ENCODE measurements around the gene RPN2.

GRCh38 chr20:37209193-37209592 lies 30.1 kb downstream of the RPN2 start:
- TF ChIP-seq, protein P1, sequence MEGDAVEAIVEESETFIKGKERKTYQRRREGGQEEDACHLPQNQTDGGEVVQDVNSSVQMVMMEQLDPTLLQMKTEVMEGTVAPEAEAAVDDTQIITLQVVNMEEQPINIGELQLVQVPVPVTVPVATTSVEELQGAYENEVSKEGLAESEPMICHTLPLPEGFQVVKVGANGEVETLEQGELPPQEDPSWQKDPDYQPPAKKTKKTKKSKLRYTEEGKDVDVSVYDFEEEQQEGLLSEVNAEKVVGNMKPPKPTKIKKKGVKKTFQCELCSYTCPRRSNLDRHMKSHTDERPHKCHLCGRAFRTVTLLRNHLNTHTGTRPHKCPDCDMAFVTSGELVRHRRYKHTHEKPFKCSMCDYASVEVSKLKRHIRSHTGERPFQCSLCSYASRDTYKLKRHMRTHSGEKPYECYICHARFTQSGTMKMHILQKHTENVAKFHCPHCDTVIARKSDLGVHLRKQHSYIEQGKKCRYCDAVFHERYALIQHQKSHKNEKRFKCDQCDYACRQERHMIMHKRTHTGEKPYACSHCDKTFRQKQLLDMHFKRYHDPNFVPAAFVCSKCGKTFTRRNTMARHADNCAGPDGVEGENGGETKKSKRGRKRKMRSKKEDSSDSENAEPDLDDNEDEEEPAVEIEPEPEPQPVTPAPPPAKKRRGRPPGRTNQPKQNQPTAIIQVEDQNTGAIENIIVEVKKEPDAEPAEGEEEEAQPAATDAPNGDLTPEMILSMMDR (conservative IDR thresholded peaks at IDR 0.05 in 1 of 2, IDR thresholded peaks at IDR 0.05 in 1 of 2; ENCODE audit: extremely low read depth in 1 of 2, insufficient read depth in 1 of 2, low read depth in 1 of 2, low read length in 2 of 2) = no peak
- no peak for TF ChIP-seq EZH2 (IDR thresholded peaks at IDR 0.05; ENCODE audit: borderline replicate concordance, low read length)
